ENCODE measurements around the gene TSPAN8.

GRCh38 chr12:71075743-71076142 is 82.1 kb downstream of the TSPAN8 start:
- TF ChIP-seq CTCF (IDR thresholded peaks at IDR 0.05) (no peak), POLR2A (IDR thresholded peaks at IDR 0.05) (no peak)

Measured in lower leg skin (tissue), 3 donors.